Vagina (tissue), 2 donors: ENCODE results near the gene SNORC. TPM values are rescaled to one million over a fixed set of nuclear protein-coding genes. Genes with fewer than 3 reads are reported as not detected.

Experiments
- DNase-seq, 2 donors: peaks; one replicate each; pipeline ENCODE4 v3.0.0-alpha.2; 2017; ENCODE audit errors: extremely low spot score in 2 of 2
- H3K27ac ChIP-seq: fragments of 200-600 bp; sonication (generic); one replicate; pipeline ENCODE4 v1.5.1; 2019
- H3K27me3 ChIP-seq: fragments of 200-600 bp; sonication (generic); one replicate; pipeline ENCODE4 v1.5.1; 2019
- H3K36me3 ChIP-seq, 2 donors: fragments of 200-600 bp; sonication (generic); one replicate each; pipeline ENCODE4 v1.5.1; 2017 to 2019
- H3K4me1 ChIP-seq: fragments of 200-600 bp; sonication (generic); one replicate; pipeline ENCODE4 v1.5.1; 2019
- H3K4me3 ChIP-seq, 2 donors: fragments of 200-600 bp; sonication (generic); 1 replicate in 1 of 2; 2 replicates in 1 of 2; pipeline ENCODE4 v1.5.1; 2016 to 2019
- H3K9me3 ChIP-seq: fragments of 200-600 bp; sonication (generic); one replicate; pipeline ENCODE4 v1.5.1; 2019
- POLR2A ChIP-seq, 2 donors: fragments of 450-650 bp; IDR thresholded peaks; one replicate each; pipeline ENCODE4 v1.6.1; 2017; ENCODE audit warnings: antibody characterized with exemption in 2 of 2, mild to moderate bottlenecking in 2 of 2, moderate library complexity in 2 of 2
- POLR2AphosphoS5 ChIP-seq, 2 donors: sonication (generic); formaldehyde crosslinking; IDR thresholded peaks; one replicate each; pipeline ENCODE4 v1.9.0; 2017; ENCODE audit warnings: antibody characterized with exemption in 2 of 2, mild to moderate bottlenecking in 2 of 2, low read depth in 1 of 2; ENCODE audit not compliant: insufficient read depth in 1 of 2
- intact Hi-C: fragments of 100-400 bp; cut with DNase I; formaldehyde crosslinking; loops from one replicate; pipeline ENCODE4 v1.15.1; 2023
- total RNA-seq: library from RNA; depleted of rRNA; stranded (reverse); fragments of >200 nt; gene quantifications from one replicate; pipeline ENCODE4 v1.2.3, GENCODE V29; 2016
- TF ChIP-seq, protein P1 (sequence below), 3 experiments: fragments of 450-650 bp in 2 of 3; fragments of 200-600 bp in 1 of 3; sonication (generic) in 1 of 3; IDR thresholded peaks; one replicate each; pipeline ENCODE4 v1.5.1; 2017 to 2019; ENCODE audit warnings: antibody characterized with exemption in 3 of 3, mild to moderate bottlenecking in 2 of 3, moderate library complexity in 2 of 3

Gene SNORC
- total RNA-seq, 1 donor from 2014 or later, result not detected

DNA sequence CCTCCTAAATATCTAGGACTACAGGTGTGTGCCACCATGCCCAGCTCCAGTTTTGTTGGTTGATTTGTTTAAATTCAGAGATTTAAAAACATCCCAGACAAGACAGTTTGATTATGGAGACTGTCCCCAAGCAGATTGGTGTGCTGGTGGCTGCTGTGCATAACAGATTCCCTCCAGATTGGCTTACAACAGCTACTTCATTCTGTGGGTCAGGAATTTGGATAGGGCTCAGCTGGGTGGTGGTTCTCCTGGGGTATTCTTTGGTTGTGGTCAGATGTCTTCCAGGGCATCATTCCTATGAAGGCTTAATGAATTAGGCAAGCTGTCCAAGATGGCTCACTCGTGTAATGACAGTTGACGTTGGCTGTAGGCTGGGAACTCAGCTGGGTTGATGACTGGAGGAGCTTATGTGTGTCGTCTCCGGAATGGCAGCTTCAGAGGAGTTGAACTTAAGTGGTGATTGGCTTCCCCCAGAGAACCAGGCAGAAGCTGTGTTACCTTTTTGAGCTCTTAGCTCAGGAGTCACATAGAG lies 10.6 kb upstream of the SNORC start:
- intact Hi-C loops, result no loop called here
- no peaks in the 10 kb centered on the region for H3K27me3 ChIP-seq
- no peak for DNase-seq
- H3K4me3 ChIP-seq, result no peak overlapping the region
- TF ChIP-seq POLR2AphosphoS5 (IDR thresholded peaks at IDR 0.05; ENCODE audit: insufficient read depth in 1 of 2, low read depth in 1 of 2), result no peak
- no peak for TF ChIP-seq POLR2A (IDR thresholded peaks at IDR 0.05)
- TF ChIP-seq, protein P1, sequence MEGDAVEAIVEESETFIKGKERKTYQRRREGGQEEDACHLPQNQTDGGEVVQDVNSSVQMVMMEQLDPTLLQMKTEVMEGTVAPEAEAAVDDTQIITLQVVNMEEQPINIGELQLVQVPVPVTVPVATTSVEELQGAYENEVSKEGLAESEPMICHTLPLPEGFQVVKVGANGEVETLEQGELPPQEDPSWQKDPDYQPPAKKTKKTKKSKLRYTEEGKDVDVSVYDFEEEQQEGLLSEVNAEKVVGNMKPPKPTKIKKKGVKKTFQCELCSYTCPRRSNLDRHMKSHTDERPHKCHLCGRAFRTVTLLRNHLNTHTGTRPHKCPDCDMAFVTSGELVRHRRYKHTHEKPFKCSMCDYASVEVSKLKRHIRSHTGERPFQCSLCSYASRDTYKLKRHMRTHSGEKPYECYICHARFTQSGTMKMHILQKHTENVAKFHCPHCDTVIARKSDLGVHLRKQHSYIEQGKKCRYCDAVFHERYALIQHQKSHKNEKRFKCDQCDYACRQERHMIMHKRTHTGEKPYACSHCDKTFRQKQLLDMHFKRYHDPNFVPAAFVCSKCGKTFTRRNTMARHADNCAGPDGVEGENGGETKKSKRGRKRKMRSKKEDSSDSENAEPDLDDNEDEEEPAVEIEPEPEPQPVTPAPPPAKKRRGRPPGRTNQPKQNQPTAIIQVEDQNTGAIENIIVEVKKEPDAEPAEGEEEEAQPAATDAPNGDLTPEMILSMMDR (IDR thresholded peaks at IDR 0.05), result no peak
- H3K27ac ChIP-seq, result no peak overlapping the region
- no peaks in the 10 kb centered on the region for H3K4me1 ChIP-seq
- H3K36me3 ChIP-seq, result peaks cover 4 to 33% of the 10 kb centered on the region in 2 donors
- no peaks in the 10 kb centered on the region for H3K9me3 ChIP-seq

GRCh38 chr2:232860593-232861241 lies 9.3 kb upstream of the SNORC start:
- no peaks in the 10 kb centered on the region for H3K9me3 ChIP-seq
- intact Hi-C loops, result no loop called here
- DNase-seq, result no peak
- H3K36me3 ChIP-seq, result peaks cover 4 to 33% of the 10 kb centered on the region in 2 donors
- no peak overlapping the region for H3K4me3 ChIP-seq
- H3K4me1 ChIP-seq, result no peaks in the 10 kb centered on the region
- no peak overlapping the region for H3K27ac ChIP-seq
- H3K27me3 ChIP-seq, result no peaks in the 10 kb centered on the region
- no peak for TF ChIP-seq POLR2AphosphoS5 (IDR thresholded peaks at IDR 0.05; ENCODE audit: insufficient read depth in 1 of 2, low read depth in 1 of 2)

GRCh38 chr2:232861353-232861752 lies 8.7 kb upstream of the SNORC start:
- Histone ChIP-seq H3K4me1 (no peaks in the 10 kb centered on the region), H3K4me3 (no peak overlapping the region), H3K9me3 (no peaks in the 10 kb centered on the region), H3K27ac (no peak overlapping the region), H3K27me3 (no peaks in the 10 kb centered on the region), H3K36me3 (peaks cover 4 to 29% of the 10 kb centered on the region in 2 donors)
- TF ChIP-seq POLR2A (IDR thresholded peaks at IDR 0.05), result no peak
- TF ChIP-seq, protein P1 (IDR thresholded peaks at IDR 0.05), result no peak
- TF ChIP-seq POLR2AphosphoS5 (IDR thresholded peaks at IDR 0.05; ENCODE audit: insufficient read depth in 1 of 2, low read depth in 1 of 2), result no peak
- intact Hi-C loops, result no loop called here
- DNase-seq, result no peak

GRCh38 chr2:232863996-232864395 lies 6.1 kb upstream of the SNORC start:
- TF ChIP-seq, protein P1 (IDR thresholded peaks at IDR 0.05), result no peak
- no peak for TF ChIP-seq POLR2A (IDR thresholded peaks at IDR 0.05)
- no peak for TF ChIP-seq POLR2AphosphoS5 (IDR thresholded peaks at IDR 0.05; ENCODE audit: insufficient read depth in 1 of 2, low read depth in 1 of 2)
- intact Hi-C loops, result no loop called here
- Histone ChIP-seq H3K27me3 (no peaks in the 10 kb centered on the region), H3K36me3 (peaks cover 0 to 5% of the 10 kb centered on the region in 2 donors), H3K4me3 (no peak overlapping the region), H3K27ac (no peak overlapping the region), H3K4me1 (no peaks in the 10 kb centered on the region), H3K9me3 (no peaks in the 10 kb centered on the region)
- no peak for DNase-seq

GRCh38 chr2:232865165-232865564 lies 4.9 kb upstream of the SNORC start:
- H3K9me3 ChIP-seq, result no peaks in the 10 kb centered on the region
- no peaks in the 10 kb centered on the region for H3K4me1 ChIP-seq
- no peaks in the 10 kb centered on the region for H3K36me3 ChIP-seq
- DNase-seq, result no peak
- no peak overlapping the region for H3K27ac ChIP-seq
- no peak overlapping the region for H3K4me3 ChIP-seq
- intact Hi-C loops, result no loop called here
- H3K27me3 ChIP-seq, result no peaks in the 10 kb centered on the region
- TF ChIP-seq POLR2A (IDR thresholded peaks at IDR 0.05) (no peak), POLR2AphosphoS5 (IDR thresholded peaks at IDR 0.05; ENCODE audit: insufficient read depth in 1 of 2, low read depth in 1 of 2) (no peak)
- TF ChIP-seq, protein P1 (IDR thresholded peaks at IDR 0.05), result no peak
